ENCODE measurements around the gene GKN1.

GKN1 gene

GRCh38 chr2:69007169-69007568 is 32.7 kb downstream of the GKN1 start:
- no peak for DNase-seq

GRCh38 chr2:69007603-69008002 is 33.2 kb downstream of the GKN1 start:
- no peak for DNase-seq

GRCh38 chr2:69010437-69011194 is 36.2 kb downstream of the GKN1 start:
- no peak for DNase-seq

GRCh38 chr2:69011611-69012157 is 37.2 kb downstream of the GKN1 start:
- no peak for DNase-seq

- peak in 46 of 51 donors; percentile 6 to 85 (median 52) for DNase-seq
These were observed 38.1 kb downstream of the GKN1 start for GRCh38 chr2:69012310-69013141.

- peak in 39 of 51 donors; percentile 10 to 85 (median 48) for DNase-seq
These were observed 38.9 kb downstream of the GKN1 start, which contains the start of gene ANTXR1 for GRCh38 chr2:69013142-69013839. TSS of gene ANTXR1 (plus strand) at chr2:69013179. CDS start at chr2:69013500, 321 bp downstream.

GRCh38 chr2:69013840-69014821 is 39.7 kb downstream of the GKN1 start:
- peak in 2 of 51 donors; percentile 6 for DNase-seq

- DNase-seq, result no peak
These were observed 42.6 kb downstream of the GKN1 start for GRCh38 chr2:69017080-69017479.

- DNase-seq, result no peak
These were observed 43.4 kb downstream of the GKN1 start for GRCh38 chr2:69017835-69018234.

- no peak for DNase-seq
These were observed 44.3 kb downstream of the GKN1 start for GRCh38 chr2:69018678-69019095.

- no peak for DNase-seq
These were observed 46.3 kb downstream of the GKN1 start for GRCh38 chr2:69020496-69021426.

- DNase-seq, result no peak
These were observed 47.3 kb downstream of the GKN1 start for GRCh38 chr2:69021727-69022126.

GRCh38 chr2:69022548-69022947 is 48.1 kb downstream of the GKN1 start:
- DNase-seq, result no peak

- DNase-seq, result no peak
These were observed 48.8 kb downstream of the GKN1 start for GRCh38 chr2:69023236-69023635.

- DNase-seq, result peak in 6 of 51 donors; percentile 2 to 22 (median 8)
These were observed 51.6 kb downstream of the GKN1 start for GRCh38 chr2:69026026-69026425.

GRCh38 chr2:69026691-69027459 is 52.4 kb downstream of the GKN1 start:
- no peak for DNase-seq

All from hypothalamus (tissue), 51 donors.